ELR (cell line): ENCODE results near the gene XCL1.

Experiments used
- DNase-seq: peaks from one replicate; pipeline ENCODE4 v3.0.0-alpha.2; 2015; ENCODE audit warnings: low read depth

XCL1 gene

GRCh38 chr1:168606096-168606495 is 29.7 kb downstream of the XCL1 start:
- no peak for DNase-seq

- no peak for DNase-seq
These were observed 31.5 kb downstream of the XCL1 start for GRCh38 chr1:168607872-168608428.

GRCh38 chr1:168608796-168609715 is 32.7 kb downstream of the XCL1 start:
- DNase-seq: peak; percentile 14

GRCh38 chr1:168609741-168610510 is 33.5 kb downstream of the XCL1 start:
- no peak for DNase-seq

- DNase-seq: no peak
These were observed 36.6 kb downstream of the XCL1 start for GRCh38 chr1:168613038-168613451.

GRCh38 chr1:168613691-168614231 is 37.4 kb downstream of the XCL1 start:
- DNase-seq: no peak

GRCh38 chr1:168614235-168614634 is 37.8 kb downstream of the XCL1 start:
- no peak for DNase-seq

GRCh38 chr1:168615965-168616364 is 39.6 kb downstream of the XCL1 start:
- no peak for DNase-seq

GRCh38 chr1:168617974-168618750 is 41.8 kb downstream of the XCL1 start:
- DNase-seq: no peak

GRCh38 chr1:168618886-168619285 is 42.5 kb downstream of the XCL1 start:
- no peak for DNase-seq

- DNase-seq: no peak
These were observed 45.0 kb downstream of the XCL1 start for GRCh38 chr1:168621356-168621755.

- peak; percentile 57 for DNase-seq
These were observed 46.8 kb downstream of the XCL1 start for GRCh38 chr1:168623003-168623828.

- no peak for DNase-seq
These were observed 47.4 kb downstream of the XCL1 start for GRCh38 chr1:168623831-168624230.

GRCh38 chr1:168626326-168626725 is 49.9 kb downstream of the XCL1 start:
- DNase-seq: no peak

GRCh38 chr1:168627370-168627769 is 51.0 kb downstream of the XCL1 start:
- DNase-seq: no peak

- peak; percentile 52 for DNase-seq
These were observed 52.4 kb downstream of the XCL1 start for GRCh38 chr1:168628807-168629206.

GRCh38 chr1:168629466-168629865 is 53.1 kb downstream of the XCL1 start:
- no peak for DNase-seq
